ENCODE data around the gene C16orf74.

DNA sequence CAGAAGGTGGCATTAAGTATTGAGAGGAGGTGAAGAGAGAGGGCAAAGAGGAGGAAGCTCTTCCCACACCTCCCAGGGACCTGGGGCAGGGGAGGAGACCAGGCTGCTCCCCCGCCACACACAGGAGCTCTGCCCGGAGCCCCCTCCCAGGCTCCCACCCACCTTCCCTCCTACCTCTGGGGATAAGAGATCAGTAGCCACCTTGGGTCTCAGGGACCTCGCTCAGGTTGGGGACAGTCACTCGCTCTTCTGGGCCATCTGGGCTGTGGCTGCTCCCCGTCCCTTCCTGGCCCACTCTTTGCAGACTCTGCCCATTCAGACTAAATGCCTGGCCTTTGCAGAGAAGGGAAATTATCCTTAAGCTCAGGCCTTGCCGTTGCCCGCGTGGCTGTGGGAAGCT lies 14.9 kb upstream of the C16orf74 start:
- TF ChIP-seq, protein P1, sequence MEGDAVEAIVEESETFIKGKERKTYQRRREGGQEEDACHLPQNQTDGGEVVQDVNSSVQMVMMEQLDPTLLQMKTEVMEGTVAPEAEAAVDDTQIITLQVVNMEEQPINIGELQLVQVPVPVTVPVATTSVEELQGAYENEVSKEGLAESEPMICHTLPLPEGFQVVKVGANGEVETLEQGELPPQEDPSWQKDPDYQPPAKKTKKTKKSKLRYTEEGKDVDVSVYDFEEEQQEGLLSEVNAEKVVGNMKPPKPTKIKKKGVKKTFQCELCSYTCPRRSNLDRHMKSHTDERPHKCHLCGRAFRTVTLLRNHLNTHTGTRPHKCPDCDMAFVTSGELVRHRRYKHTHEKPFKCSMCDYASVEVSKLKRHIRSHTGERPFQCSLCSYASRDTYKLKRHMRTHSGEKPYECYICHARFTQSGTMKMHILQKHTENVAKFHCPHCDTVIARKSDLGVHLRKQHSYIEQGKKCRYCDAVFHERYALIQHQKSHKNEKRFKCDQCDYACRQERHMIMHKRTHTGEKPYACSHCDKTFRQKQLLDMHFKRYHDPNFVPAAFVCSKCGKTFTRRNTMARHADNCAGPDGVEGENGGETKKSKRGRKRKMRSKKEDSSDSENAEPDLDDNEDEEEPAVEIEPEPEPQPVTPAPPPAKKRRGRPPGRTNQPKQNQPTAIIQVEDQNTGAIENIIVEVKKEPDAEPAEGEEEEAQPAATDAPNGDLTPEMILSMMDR (IDR thresholded peaks at IDR 0.05), result no peak
- TF ChIP-seq POLR2A (IDR thresholded peaks at IDR 0.05), result no peak
